H1 (cell line): ENCODE results near the gene MACF1.
A peak's percentile ranks its signal among the peaks of the same experiment; 100 is the strongest.

ENCODE experiments used
- CHD1 ChIP-seq: IDR thresholded peaks from 2 replicates; pipeline ENCODE4 v1.6.1; 2012; ENCODE audit warnings: low read depth, low read length, improper control_type of control experiment
- EP300 ChIP-seq, 2 experiments: IDR thresholded peaks; 1 replicate in 1 of 2; 2 replicates in 1 of 2; pipeline ENCODE4 v1.6.1; 2011 to 2012; ENCODE audit warnings: low read depth in 2 of 2, low read length in 2 of 2, mild to moderate bottlenecking in 2 of 2, borderline replicate concordance in 1 of 2, inconsistent platforms in 1 of 2, moderate library complexity in 1 of 2
- FOSL1 ChIP-seq: IDR thresholded peaks from 2 replicates; pipeline ENCODE4 v1.6.1; 2011; ENCODE audit warnings: mild to moderate bottlenecking, low read depth, low read length, moderate library complexity; ENCODE audit not compliant: insufficient read depth
- POLR2A ChIP-seq, 2 experiments: IDR thresholded peaks; 1 replicate in 1 of 2; 2 replicates in 1 of 2; pipeline ENCODE4 v1.6.1; 2011; ENCODE audit warnings: low read depth in 2 of 2, low read length in 2 of 2, mild to moderate bottlenecking in 2 of 2; ENCODE audit errors: control extremely low read depth in 1 of 2
- POLR2AphosphoS5 ChIP-seq: IDR thresholded peaks from 2 replicates; pipeline ENCODE4 v1.6.1; 2011; ENCODE audit warnings: low read depth, low read length
- SIN3A ChIP-seq, 2 experiments: IDR thresholded peaks in 1 of 2; conservative IDR thresholded peaks in 1 of 2; 2 replicates each; pipeline ENCODE4 v1.6.1; 2011 to 2012; ENCODE audit warnings: low read length in 2 of 2, improper control_type of control experiment in 1 of 2, low read depth in 1 of 2, mild to moderate bottlenecking in 1 of 2
- SP1 ChIP-seq: IDR thresholded peaks from 2 replicates; pipeline ENCODE4 v1.6.1; 2011; ENCODE audit warnings: low read depth, low read length
- TCF12 ChIP-seq: IDR thresholded peaks from 2 replicates; pipeline ENCODE4 v1.6.1; 2011; ENCODE audit warnings: low read depth, mild to moderate bottlenecking, low read length
- TEAD4 ChIP-seq: IDR thresholded peaks from 2 replicates; pipeline ENCODE4 v1.6.1; 2012; ENCODE audit warnings: low read depth, low read length, inconsistent platforms, mixed read lengths
- TF ChIP-seq, protein P1 (sequence below), 3 experiments: IDR thresholded peaks; 1 replicate in 2 of 3; 2 replicates in 1 of 3; pipeline versions ENCODE4 v1.5.1 to v1.6.1; 2011; ENCODE audit warnings: low read length in 3 of 3, mild to moderate bottlenecking in 3 of 3, inconsistent platforms in 2 of 3, low read depth in 1 of 3, moderate library complexity in 1 of 3; ENCODE audit not compliant: insufficient read depth in 1 of 3; ENCODE audit errors: control extremely low read depth in 1 of 3
- TF ChIP-seq, protein P2 (sequence below): IDR thresholded peaks from 2 replicates; pipeline ENCODE4 v1.6.1; 2011; ENCODE audit warnings: low read length, improper control_type of control experiment

DNA sequence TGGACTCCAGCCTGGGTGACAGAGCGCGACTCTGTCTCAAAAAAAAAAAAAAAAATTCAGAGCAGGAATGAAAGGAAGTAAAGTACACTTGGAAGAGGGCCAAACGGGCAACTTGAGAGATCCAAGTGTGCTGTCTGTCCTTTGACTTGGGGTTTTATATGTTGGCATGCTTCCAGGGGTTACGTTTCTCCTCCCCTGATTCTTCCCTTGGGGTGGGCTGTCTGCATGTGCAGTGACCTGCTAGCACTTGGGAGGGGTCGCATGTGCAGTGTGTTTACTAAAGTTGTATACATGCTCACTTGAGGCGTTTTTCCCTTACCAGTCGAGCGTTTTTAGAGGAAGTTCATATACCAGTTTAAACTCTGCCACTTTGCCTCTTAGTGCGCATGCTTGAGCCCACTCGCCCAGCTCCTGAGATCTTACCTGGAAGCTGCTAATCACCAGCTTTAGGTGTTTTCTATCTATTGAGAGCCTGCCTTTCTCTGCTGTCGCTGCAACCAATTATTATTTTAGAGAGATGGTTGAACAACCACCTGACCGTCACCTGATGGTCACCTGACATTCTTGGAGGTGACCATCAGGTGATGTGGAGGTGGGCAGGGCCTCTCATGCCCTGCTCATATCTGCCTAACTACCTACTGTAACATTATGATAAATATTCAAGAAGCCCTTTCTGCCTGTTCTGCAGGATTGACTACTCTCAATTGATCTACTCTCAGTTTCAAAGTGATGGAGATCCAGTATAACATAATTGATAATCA, 140.1 kb downstream of the MACF1 start:
- no peak for TF ChIP-seq POLR2A (IDR thresholded peaks at IDR 0.05; ENCODE audit: control extremely low read depth in 1 of 2, low read depth in 2 of 2, low read length in 2 of 2)
- TF ChIP-seq, protein P1, sequence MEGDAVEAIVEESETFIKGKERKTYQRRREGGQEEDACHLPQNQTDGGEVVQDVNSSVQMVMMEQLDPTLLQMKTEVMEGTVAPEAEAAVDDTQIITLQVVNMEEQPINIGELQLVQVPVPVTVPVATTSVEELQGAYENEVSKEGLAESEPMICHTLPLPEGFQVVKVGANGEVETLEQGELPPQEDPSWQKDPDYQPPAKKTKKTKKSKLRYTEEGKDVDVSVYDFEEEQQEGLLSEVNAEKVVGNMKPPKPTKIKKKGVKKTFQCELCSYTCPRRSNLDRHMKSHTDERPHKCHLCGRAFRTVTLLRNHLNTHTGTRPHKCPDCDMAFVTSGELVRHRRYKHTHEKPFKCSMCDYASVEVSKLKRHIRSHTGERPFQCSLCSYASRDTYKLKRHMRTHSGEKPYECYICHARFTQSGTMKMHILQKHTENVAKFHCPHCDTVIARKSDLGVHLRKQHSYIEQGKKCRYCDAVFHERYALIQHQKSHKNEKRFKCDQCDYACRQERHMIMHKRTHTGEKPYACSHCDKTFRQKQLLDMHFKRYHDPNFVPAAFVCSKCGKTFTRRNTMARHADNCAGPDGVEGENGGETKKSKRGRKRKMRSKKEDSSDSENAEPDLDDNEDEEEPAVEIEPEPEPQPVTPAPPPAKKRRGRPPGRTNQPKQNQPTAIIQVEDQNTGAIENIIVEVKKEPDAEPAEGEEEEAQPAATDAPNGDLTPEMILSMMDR (IDR thresholded peaks at IDR 0.05; ENCODE audit: control extremely low read depth in 1 of 3, insufficient read depth in 1 of 3, low read depth in 1 of 3, low read length in 3 of 3), result no peak
- TF ChIP-seq CHD1, result no peak
- no peak for TF ChIP-seq SP1
- TF ChIP-seq SIN3A (conservative IDR thresholded peaks at IDR 0.05 in 1 of 2, IDR thresholded peaks at IDR 0.05 in 1 of 2; ENCODE audit: low read depth in 1 of 2, low read length in 2 of 2), result no peak
- TF ChIP-seq POLR2AphosphoS5, result no peak
- TF ChIP-seq, protein P2, sequence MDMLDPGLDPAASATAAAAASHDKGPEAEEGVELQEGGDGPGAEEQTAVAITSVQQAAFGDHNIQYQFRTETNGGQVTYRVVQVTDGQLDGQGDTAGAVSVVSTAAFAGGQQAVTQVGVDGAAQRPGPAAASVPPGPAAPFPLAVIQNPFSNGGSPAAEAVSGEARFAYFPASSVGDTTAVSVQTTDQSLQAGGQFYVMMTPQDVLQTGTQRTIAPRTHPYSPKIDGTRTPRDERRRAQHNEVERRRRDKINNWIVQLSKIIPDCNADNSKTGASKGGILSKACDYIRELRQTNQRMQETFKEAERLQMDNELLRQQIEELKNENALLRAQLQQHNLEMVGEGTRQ, result peak; percentile 45; the same call in 1 of the 2 replicates
- TF ChIP-seq EP300 (IDR thresholded peaks at IDR 0.05; ENCODE audit: borderline replicate concordance in 1 of 2, low read depth in 2 of 2, low read length in 2 of 2), result no peak
- TF ChIP-seq TEAD4, result no peak
- TF ChIP-seq FOSL1, result no peak
- TF ChIP-seq TCF12, result no peak
